ENCODE data around the gene PUS3.

PUS3 gene

GRCh38 chr11:125932301-125932700 lies 29.3 kb upstream of the PUS3 start:
- in situ Hi-C loops (cut with MboI; ENCODE audit: low sequenced_read_pairs, unreplicated experiment): no loop called here
- DNase-seq (ENCODE audit: low spot score): no peak
- no peak for TF ChIP-seq CTCF (IDR thresholded peaks at IDR 0.05; ENCODE audit: borderline replicate concordance, control extremely low read depth, extremely low read depth, insufficient read depth, missing control alignments)

GRCh38 chr11:125931668-125932067 lies 28.7 kb upstream of the PUS3 start:
- in situ Hi-C loops (cut with MboI; ENCODE audit: low sequenced_read_pairs, unreplicated experiment): no loop called here
- no peak for TF ChIP-seq CTCF (IDR thresholded peaks at IDR 0.05; ENCODE audit: borderline replicate concordance, control extremely low read depth, extremely low read depth, insufficient read depth, missing control alignments)
- DNase-seq (ENCODE audit: low spot score): no peak

- in situ Hi-C loops (cut with MboI; ENCODE audit: low sequenced_read_pairs, unreplicated experiment): no loop called here
- TF ChIP-seq CTCF (IDR thresholded peaks at IDR 0.05; ENCODE audit: borderline replicate concordance, control extremely low read depth, extremely low read depth, insufficient read depth, missing control alignments): no peak
- DNase-seq (ENCODE audit: low spot score): no peak
These were observed 28.1 kb upstream of the PUS3 start for GRCh38 chr11:125931116-125931515.

GRCh38 chr11:125930076-125930450 lies 27.1 kb upstream of the PUS3 start:
- in situ Hi-C loops (cut with MboI; ENCODE audit: low sequenced_read_pairs, unreplicated experiment): no loop called here

GRCh38 chr11:125929445-125930075 lies 26.6 kb upstream of the PUS3 start:
- no peak for DNase-seq (ENCODE audit: low spot score)
- TF ChIP-seq CTCF (IDR thresholded peaks at IDR 0.05; ENCODE audit: borderline replicate concordance, control extremely low read depth, extremely low read depth, insufficient read depth, missing control alignments): no peak
- in situ Hi-C loops (cut with MboI; ENCODE audit: low sequenced_read_pairs, unreplicated experiment): loop anchor here (10.0 kb wide), 1 partner anchor 265 kb away; no protein-coding TSS in a partner anchor

More at GRCh38 chr11:125930076-125930450, 27.1 kb upstream of the PUS3 start:
- TF ChIP-seq CTCF (IDR thresholded peaks at IDR 0.05; ENCODE audit: borderline replicate concordance, control extremely low read depth, extremely low read depth, insufficient read depth, missing control alignments): no peak
- no peak for DNase-seq (ENCODE audit: low spot score)

- no peak for DNase-seq (ENCODE audit: low spot score)
- TF ChIP-seq CTCF (IDR thresholded peaks at IDR 0.05; ENCODE audit: borderline replicate concordance, control extremely low read depth, extremely low read depth, insufficient read depth, missing control alignments): no peak
- in situ Hi-C loops (cut with MboI; ENCODE audit: low sequenced_read_pairs, unreplicated experiment): loop anchor here (10.0 kb wide), 1 partner anchor 268 kb away; no protein-coding TSS in a partner anchor
These were observed 23.7 kb upstream of the PUS3 start for GRCh38 chr11:125926682-125927081.
